Thyroid gland (tissue), 4 donors: Measurements from ENCODE around the gene FHIT.

Source experiments
- CTCF ChIP-seq, 6 experiments: fragments of 200-600 bp in 3 of 6; fragments of 450-650 bp in 3 of 6; sonication (generic) in 3 of 6; IDR thresholded peaks; one replicate each; pipeline ENCODE4 v1.5.1; 2016 to 2019; ENCODE audit warnings: antibody characterized with exemption in 6 of 6, mild to moderate bottlenecking in 2 of 6, inconsistent platforms in 1 of 6, moderate library complexity in 1 of 6
- POLR2A ChIP-seq, 2 donors: fragments of 450-650 bp; IDR thresholded peaks; one replicate each; pipeline ENCODE4 v1.6.1; 2017; ENCODE audit warnings: antibody characterized with exemption in 2 of 2, mild to moderate bottlenecking in 2 of 2, moderate library complexity in 1 of 2

GRCh38 chr3:61117045-61117898 is 134.0 kb downstream of the FHIT start:
- TF ChIP-seq POLR2A (IDR thresholded peaks at IDR 0.05) (no peak), CTCF (IDR thresholded peaks at IDR 0.05) (no peak)
